ENCODE measurements around the gene MED7.

GRCh38 chr5:157180374-157181264 lies 38.0 kb upstream of the MED7 start, which contains the start of gene ITK:
- TF ChIP-seq POLR2A (IDR thresholded peaks at IDR 0.05; ENCODE audit: low read length) (no peak), GATA1 (IDR thresholded peaks at IDR 0.05; ENCODE audit: low read depth, low read length) (no peak)

All from erythroblast (primary cell).